SK-N-SH treated with all-trans-retinoic acid at 6 μM for 48 hours (cell line): ENCODE measurements around the gene CAMK2B.

ENCODE experiments used
- ATAC-seq: fragments of 200-7000 bp; cut with Tn5 transposase; 3 replicates; pipeline ENCODE4 v1.9.1; 2020; ENCODE audit warnings: mild to moderate bottlenecking, moderate library complexity
- ARNTL ChIP-seq: fragments of 450-650 bp; formaldehyde crosslinking; IDR thresholded peaks from 2 replicates; pipeline ENCODE4 v1.5.0; 2020; ENCODE audit warnings: low read depth, mild to moderate bottlenecking, moderate library complexity, borderline replicate concordance
- BACH2 ChIP-seq: fragments of 250-450 bp; sonication (Bioruptor Pico); IDR thresholded peaks from 2 replicates; pipeline ENCODE4 v1.9.0; 2021; ENCODE audit warnings: mild to moderate bottlenecking, borderline replicate concordance
- CSDC2 ChIP-seq: fragments of 250-450 bp; sonication (Bioruptor Pico); IDR thresholded peaks from 2 replicates; pipeline ENCODE4 v1.5.0; 2020; ENCODE audit warnings: mild to moderate bottlenecking, moderate library complexity
- ESRRG ChIP-seq: fragments of 250-450 bp; sonication (Bioruptor Pico); IDR thresholded peaks from 2 replicates; pipeline ENCODE4 v1.6.1; 2021; ENCODE audit warnings: mild to moderate bottlenecking
- GLIS3 ChIP-seq: fragments of 250-450 bp; sonication (Bioruptor Pico); IDR thresholded peaks from 2 replicates; pipeline ENCODE4 v1.5.0; 2020; ENCODE audit warnings: mild to moderate bottlenecking, moderate library complexity
- ISL1 ChIP-seq: fragments of 250-450 bp; sonication (Bioruptor Pico); IDR thresholded peaks from 2 replicates; pipeline ENCODE4 v2.1.2; 2022; ENCODE audit warnings: mild to moderate bottlenecking, moderate library complexity
- OSR1 ChIP-seq: fragments of 250-450 bp; sonication (Bioruptor Pico); IDR thresholded peaks from 2 replicates; pipeline ENCODE4 v1.8.0; 2022; ENCODE audit warnings: moderate library complexity, mild to moderate bottlenecking, inconsistent platforms
- PPARA ChIP-seq: fragments of 250-450 bp; sonication (Bioruptor Pico); IDR thresholded peaks from 2 replicates; pipeline ENCODE4 v1.5.0; 2020; ENCODE audit warnings: mild to moderate bottlenecking, borderline replicate concordance
- SNAI2 ChIP-seq: fragments of 250-450 bp; sonication (Bioruptor Pico); IDR thresholded peaks from 2 replicates; pipeline ENCODE4 v1.5.0; 2020; ENCODE audit warnings: mild to moderate bottlenecking, moderate library complexity
- TCF4 ChIP-seq: fragments of 250-450 bp; sonication (Bioruptor Pico); IDR thresholded peaks from 2 replicates; pipeline ENCODE4 v1.8.0; 2021; ENCODE audit warnings: mild to moderate bottlenecking, moderate library complexity, borderline replicate concordance
- TOX ChIP-seq: fragments of 250-450 bp; sonication (Bioruptor Pico); IDR thresholded peaks from 2 replicates; pipeline ENCODE4 v1.8.0; 2021; ENCODE audit warnings: mild to moderate bottlenecking, moderate library complexity, borderline replicate concordance
- ZFP3 ChIP-seq: fragments of 250-450 bp; sonication (Bioruptor Pico); IDR thresholded peaks from 2 replicates; pipeline ENCODE4 v1.5.0; 2020; ENCODE audit warnings: mild to moderate bottlenecking, moderate library complexity
- ZNF565 ChIP-seq: fragments of 450-650 bp; formaldehyde crosslinking; conservative IDR thresholded peaks from 2 replicates; pipeline ENCODE4 v1.5.0; 2020; ENCODE audit warnings: low read depth, mild to moderate bottlenecking, moderate library complexity
- ZNF70 ChIP-seq: fragments of 450-650 bp; formaldehyde crosslinking; IDR thresholded peaks from 2 replicates; pipeline ENCODE4 v1.5.0; 2020; ENCODE audit warnings: mild to moderate bottlenecking, moderate library complexity
- ZNF8 ChIP-seq: fragments of 450-650 bp; formaldehyde crosslinking; IDR thresholded peaks from 2 replicates; pipeline ENCODE4 v1.5.0; 2020; ENCODE audit warnings: mild to moderate bottlenecking, moderate library complexity
- TF ChIP-seq, protein P1 (sequence below): fragments of 250-450 bp; sonication (Bioruptor Pico); IDR thresholded peaks from 2 replicates; pipeline ENCODE4 v1.8.0; 2020; ENCODE audit warnings: mild to moderate bottlenecking, moderate library complexity, borderline replicate concordance
- TF ChIP-seq, protein P2 (sequence below): fragments of 250-450 bp; sonication (Bioruptor Pico); IDR thresholded peaks from 2 replicates; pipeline ENCODE4 v1.5.1; 2021; ENCODE audit warnings: mild to moderate bottlenecking, moderate library complexity
- TF ChIP-seq, protein P3 (sequence below): fragments of 250-450 bp; sonication (Bioruptor Pico); IDR thresholded peaks from 2 replicates; pipeline ENCODE4 v1.5.0; 2020; ENCODE audit warnings: mild to moderate bottlenecking, moderate library complexity
- TF ChIP-seq, protein P4 (sequence below): fragments of 250-450 bp; sonication (Bioruptor Pico); IDR thresholded peaks from 2 replicates; pipeline ENCODE4 v1.8.0; 2021; ENCODE audit warnings: low read depth, mild to moderate bottlenecking, moderate library complexity, borderline replicate concordance

CAMK2B gene

DNA sequence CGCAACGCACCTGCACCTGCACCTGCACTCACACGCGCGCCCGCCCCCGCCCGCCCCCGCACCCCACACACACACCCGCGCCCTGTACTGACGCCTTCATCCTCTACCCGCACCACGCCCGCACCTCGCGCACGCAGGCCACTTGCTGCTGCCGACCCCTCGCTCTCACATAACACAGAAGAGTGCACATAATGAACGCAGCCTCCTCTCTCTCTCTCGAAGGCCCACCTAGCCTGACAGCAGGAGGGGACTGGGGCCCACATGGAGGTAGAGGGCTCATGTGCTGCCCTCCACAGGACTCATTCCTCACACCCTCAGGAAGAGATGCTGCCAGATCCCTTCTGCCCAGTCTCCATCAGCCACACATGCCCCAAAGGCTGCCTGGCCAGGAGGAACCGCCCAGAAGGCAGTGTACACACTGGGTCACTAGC is 432 bp upstream of the CAMK2B start (continued):
- TF ChIP-seq CSDC2 (no peak), BACH2 (CRISPR knock-in tag) (no peak), OSR1 (CRISPR knock-in tag) (no peak), ZFP3 (CRISPR knock-in tag) (no peak), ISL1 (CRISPR knock-in tag) (no peak), GLIS3 (CRISPR knock-in tag) (no peak), TCF4 (no peak), ZNF565 (CRISPR knock-in tag) (no peak)

DNA sequence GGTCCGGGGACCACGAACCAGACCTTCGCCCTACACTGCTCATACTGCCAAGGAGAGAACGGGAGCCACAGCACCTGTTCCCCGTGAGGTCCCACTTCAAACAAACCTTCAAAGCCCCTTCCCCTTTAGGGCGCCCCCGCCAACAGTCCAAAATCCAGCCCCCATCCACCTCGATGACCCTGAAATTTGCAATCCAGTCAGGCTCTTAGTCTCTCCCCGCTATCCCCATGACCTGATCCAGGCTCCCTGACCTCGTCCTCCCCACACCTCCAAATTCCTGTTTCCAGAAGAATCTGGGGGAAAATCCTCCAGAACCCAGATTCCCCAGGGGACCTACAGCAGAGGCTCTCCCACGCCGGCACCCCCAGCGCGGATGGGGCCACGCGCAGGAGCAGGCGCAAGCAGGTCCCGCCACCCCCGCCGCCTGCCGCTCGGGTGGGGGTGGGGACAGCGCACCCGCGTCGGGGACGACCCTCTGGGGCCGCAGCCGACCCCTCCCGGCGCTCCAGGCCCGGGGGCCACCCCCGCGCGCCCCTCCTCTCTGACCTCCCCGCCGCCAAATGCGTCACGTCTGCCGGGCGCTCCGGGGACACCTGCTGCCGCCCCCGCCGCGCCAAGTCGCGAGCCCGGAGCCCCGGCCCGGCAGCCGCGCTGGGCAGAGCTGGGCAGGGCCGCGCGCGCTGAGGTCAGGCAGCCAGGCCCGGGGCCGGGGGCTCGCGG is 753 bp downstream of the CAMK2B start:
- ATAC-seq: no peak
- TF ChIP-seq, protein P1, sequence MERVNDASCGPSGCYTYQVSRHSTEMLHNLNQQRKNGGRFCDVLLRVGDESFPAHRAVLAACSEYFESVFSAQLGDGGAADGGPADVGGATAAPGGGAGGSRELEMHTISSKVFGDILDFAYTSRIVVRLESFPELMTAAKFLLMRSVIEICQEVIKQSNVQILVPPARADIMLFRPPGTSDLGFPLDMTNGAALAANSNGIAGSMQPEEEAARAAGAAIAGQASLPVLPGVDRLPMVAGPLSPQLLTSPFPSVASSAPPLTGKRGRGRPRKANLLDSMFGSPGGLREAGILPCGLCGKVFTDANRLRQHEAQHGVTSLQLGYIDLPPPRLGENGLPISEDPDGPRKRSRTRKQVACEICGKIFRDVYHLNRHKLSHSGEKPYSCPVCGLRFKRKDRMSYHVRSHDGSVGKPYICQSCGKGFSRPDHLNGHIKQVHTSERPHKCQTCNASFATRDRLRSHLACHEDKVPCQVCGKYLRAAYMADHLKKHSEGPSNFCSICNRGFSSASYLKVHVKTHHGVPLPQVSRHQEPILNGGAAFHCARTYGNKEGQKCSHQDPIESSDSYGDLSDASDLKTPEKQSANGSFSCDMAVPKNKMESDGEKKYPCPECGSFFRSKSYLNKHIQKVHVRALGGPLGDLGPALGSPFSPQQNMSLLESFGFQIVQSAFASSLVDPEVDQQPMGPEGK (CRISPR knock-in tag): no peak
- TF ChIP-seq GLIS3 (CRISPR knock-in tag): no peak
- no peak for TF ChIP-seq ZFP3 (CRISPR knock-in tag)
- no peak for TF ChIP-seq PPARA
- TF ChIP-seq ZNF565 (CRISPR knock-in tag): no peak
- TF ChIP-seq ISL1 (CRISPR knock-in tag): no peak
- TF ChIP-seq ESRRG (CRISPR knock-in tag): no peak
- TF ChIP-seq, protein P2, sequence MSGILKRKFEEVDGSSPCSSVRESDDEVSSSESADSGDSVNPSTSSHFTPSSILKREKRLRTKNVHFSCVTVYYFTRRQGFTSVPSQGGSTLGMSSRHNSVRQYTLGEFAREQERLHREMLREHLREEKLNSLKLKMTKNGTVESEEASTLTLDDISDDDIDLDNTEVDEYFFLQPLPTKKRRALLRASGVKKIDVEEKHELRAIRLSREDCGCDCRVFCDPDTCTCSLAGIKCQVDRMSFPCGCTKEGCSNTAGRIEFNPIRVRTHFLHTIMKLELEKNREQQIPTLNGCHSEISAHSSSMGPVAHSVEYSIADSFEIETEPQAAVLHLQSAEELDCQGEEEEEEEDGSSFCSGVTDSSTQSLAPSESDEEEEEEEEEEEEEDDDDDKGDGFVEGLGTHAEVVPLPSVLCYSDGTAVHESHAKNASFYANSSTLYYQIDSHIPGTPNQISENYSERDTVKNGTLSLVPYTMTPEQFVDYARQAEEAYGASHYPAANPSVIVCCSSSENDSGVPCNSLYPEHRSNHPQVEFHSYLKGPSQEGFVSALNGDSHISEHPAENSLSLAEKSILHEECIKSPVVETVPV (CRISPR knock-in tag): no peak
- TF ChIP-seq ZNF8 (CRISPR knock-in tag): no peak
- TF ChIP-seq, protein P3, sequence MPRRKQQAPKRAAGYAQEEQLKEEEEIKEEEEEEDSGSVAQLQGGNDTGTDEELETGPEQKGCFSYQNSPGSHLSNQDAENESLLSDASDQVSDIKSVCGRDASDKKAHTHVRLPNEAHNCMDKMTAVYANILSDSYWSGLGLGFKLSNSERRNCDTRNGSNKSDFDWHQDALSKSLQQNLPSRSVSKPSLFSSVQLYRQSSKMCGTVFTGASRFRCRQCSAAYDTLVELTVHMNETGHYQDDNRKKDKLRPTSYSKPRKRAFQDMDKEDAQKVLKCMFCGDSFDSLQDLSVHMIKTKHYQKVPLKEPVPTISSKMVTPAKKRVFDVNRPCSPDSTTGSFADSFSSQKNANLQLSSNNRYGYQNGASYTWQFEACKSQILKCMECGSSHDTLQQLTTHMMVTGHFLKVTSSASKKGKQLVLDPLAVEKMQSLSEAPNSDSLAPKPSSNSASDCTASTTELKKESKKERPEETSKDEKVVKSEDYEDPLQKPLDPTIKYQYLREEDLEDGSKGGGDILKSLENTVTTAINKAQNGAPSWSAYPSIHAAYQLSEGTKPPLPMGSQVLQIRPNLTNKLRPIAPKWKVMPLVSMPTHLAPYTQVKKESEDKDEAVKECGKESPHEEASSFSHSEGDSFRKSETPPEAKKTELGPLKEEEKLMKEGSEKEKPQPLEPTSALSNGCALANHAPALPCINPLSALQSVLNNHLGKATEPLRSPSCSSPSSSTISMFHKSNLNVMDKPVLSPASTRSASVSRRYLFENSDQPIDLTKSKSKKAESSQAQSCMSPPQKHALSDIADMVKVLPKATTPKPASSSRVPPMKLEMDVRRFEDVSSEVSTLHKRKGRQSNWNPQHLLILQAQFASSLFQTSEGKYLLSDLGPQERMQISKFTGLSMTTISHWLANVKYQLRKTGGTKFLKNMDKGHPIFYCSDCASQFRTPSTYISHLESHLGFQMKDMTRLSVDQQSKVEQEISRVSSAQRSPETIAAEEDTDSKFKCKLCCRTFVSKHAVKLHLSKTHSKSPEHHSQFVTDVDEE: no peak
- no peak for TF ChIP-seq CSDC2

DNA sequence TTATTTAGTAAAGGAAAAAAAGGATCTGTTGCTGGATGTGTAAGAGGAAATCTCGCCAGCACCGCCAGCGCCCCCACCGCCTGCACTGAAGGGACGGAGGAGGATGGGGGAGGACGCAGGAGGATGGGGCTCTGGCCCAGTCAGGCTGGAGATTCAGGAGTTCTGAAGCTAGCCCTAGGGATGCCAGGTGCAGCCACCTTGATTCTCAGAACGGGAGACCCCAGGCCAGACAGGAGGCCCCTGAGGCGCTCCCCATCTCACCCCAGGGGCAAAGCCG is 1.3 kb downstream of the CAMK2B start:
- TF ChIP-seq PPARA: no peak
- no peak for TF ChIP-seq ESRRG (CRISPR knock-in tag)
- TF ChIP-seq SNAI2: no peak
- TF ChIP-seq ARNTL: no peak
- no peak for TF ChIP-seq ZFP3 (CRISPR knock-in tag)
- no peak for TF ChIP-seq ZNF565 (CRISPR knock-in tag)
- no peak for TF ChIP-seq BACH2 (CRISPR knock-in tag)
- TF ChIP-seq, protein P4, sequence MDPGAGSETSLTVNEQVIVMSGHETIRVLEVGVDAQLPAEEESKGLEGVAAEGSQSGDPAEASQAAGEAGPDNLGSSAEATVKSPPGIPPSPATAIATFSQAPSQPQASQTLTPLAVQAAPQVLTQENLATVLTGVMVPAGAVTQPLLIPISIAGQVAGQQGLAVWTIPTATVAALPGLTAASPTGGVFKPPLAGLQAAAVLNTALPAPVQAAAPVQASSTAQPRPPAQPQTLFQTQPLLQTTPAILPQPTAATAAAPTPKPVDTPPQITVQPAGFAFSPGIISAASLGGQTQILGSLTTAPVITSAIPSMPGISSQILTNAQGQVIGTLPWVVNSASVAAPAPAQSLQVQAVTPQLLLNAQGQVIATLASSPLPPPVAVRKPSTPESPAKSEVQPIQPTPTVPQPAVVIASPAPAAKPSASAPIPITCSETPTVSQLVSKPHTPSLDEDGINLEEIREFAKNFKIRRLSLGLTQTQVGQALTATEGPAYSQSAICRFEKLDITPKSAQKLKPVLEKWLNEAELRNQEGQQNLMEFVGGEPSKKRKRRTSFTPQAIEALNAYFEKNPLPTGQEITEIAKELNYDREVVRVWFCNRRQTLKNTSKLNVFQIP (CRISPR knock-in tag): no peak
- no peak for TF ChIP-seq ZNF70
- TF ChIP-seq TOX (CRISPR knock-in tag): no peak
- TF ChIP-seq TCF4: no peak
- ATAC-seq: no peak

DNA sequence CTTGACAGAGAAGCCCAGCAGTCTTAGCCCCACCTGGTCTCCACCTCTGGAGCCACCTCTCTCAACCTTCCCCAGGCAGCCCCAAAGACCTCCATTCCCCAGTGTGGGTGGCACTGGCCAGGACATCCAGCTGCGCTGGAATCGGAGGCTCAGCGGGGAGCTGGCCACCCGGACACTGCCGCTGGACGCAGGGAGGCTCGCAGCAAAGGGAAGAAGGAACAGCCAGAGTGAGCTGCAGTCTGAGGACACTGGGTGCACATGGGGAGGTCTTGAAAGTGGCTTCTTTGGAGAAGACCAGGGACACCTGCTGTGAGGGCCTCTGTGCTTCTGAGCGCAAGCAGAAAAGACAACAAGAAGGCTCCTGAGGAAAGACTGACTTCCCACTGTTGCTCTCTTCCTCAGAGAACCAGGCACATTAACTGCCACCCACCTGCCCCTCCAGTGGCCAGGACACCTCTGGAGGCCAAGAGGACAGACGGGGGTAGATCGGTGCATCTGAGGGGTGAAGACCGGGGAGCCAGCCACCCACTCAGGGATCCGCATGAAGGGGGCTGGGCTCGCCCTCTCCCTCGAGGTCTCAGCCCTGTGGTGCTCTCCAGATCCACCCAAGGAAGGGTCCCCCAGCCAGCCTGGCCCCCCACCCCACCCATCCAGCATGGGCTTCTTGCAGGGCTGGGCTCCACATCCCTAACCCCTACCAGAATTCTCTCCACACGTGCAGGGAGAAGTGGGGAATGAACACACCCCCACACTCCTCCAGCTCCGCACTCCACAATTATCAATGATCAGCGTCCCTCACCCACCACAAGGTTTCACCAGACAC is 1.8 kb downstream of the CAMK2B start:
- no peak for ATAC-seq
- TF ChIP-seq, protein P3: no peak
